RWPE1 (cell line): Measurements from ENCODE around the gene NRG4.
A peak's percentile ranks its signal among the peaks of the same experiment; 100 is the strongest.
"Not testable (repeated sequence)": the region's sequence is repeated elsewhere in the genome, so short reads cannot be mapped to it uniquely, and the experiment has no call there.

Experiments used
- CTCF ChIA-PET: fragments of 350-600 bp; sonication (Branson Sonifier 250); formaldehyde crosslinking; extraction: SDS; loops from one replicate; lab custom pipeline; 2021; lab: Yijun Ruan, JAX
- POLR2A ChIA-PET: fragments of 400-600 bp; formaldehyde crosslinking; extraction: SDS; loops from one replicate; lab custom pipeline; 2020; ENCODE audit warnings: antibody characterized with exemption; ENCODE audit not compliant: low non-redundant PET; lab: Yijun Ruan, JAX
- DNase-seq: peaks from one replicate; pipeline ENCODE4 v3.0.0; 2012; ENCODE audit warnings: low spot score
- H3K27ac ChIP-seq: fragments of 450-650 bp; 2 replicates; pipeline ENCODE4 v1.5.1; 2017
- TF ChIP-seq, protein P1 (sequence below): fragments of 450-650 bp; conservative IDR thresholded peaks from 2 replicates; pipeline ENCODE4 v1.5.1; 2017; ENCODE audit warnings: low read depth, mild to moderate bottlenecking

The NRG4 gene

GRCh38 chr15:76057332-76058000, 45.2 kb upstream of the NRG4 start:
- peak; percentile 45 for DNase-seq
- POLR2A ChIA-PET: no interaction called here
- CTCF ChIA-PET: interaction anchor here (0.6 to 5.2 kb wide), 7 partner anchors 10 to 139 kb away, joined by 3 to 62 read pairs (median 5); no protein-coding TSS in a partner anchor
- no peak overlapping the region for H3K27ac ChIP-seq
- TF ChIP-seq, protein P1, sequence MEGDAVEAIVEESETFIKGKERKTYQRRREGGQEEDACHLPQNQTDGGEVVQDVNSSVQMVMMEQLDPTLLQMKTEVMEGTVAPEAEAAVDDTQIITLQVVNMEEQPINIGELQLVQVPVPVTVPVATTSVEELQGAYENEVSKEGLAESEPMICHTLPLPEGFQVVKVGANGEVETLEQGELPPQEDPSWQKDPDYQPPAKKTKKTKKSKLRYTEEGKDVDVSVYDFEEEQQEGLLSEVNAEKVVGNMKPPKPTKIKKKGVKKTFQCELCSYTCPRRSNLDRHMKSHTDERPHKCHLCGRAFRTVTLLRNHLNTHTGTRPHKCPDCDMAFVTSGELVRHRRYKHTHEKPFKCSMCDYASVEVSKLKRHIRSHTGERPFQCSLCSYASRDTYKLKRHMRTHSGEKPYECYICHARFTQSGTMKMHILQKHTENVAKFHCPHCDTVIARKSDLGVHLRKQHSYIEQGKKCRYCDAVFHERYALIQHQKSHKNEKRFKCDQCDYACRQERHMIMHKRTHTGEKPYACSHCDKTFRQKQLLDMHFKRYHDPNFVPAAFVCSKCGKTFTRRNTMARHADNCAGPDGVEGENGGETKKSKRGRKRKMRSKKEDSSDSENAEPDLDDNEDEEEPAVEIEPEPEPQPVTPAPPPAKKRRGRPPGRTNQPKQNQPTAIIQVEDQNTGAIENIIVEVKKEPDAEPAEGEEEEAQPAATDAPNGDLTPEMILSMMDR: peak; percentile 89

DNA sequence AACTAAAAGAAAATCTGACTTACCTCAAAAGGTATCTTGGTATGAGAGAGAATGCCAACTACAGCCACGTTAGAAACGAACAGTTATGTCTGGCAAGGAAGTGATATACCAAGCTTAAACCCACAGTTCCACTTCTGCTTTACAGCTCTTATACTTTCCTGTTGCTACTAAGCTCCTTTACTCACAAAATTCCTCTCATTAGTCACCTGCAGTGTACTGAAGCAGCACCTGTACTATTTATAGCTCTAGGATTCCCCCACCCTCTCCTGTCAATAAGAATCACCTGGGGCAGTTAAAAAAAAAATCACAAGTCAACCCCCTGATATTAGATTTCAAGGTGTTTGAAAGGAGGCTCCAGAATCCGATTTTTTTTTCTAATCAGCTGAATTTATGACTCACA, 44.7 kb upstream of the NRG4 start:
- no peak overlapping the region for H3K27ac ChIP-seq
- ChIA-PET CTCF (interaction anchor here (0.6 to 5.2 kb wide), 6 partner anchors 9 to 469 kb away, joined by 3 to 62 read pairs (median 4); no protein-coding TSS in a partner anchor), POLR2A (no interaction called here)
- TF ChIP-seq, protein P1: no peak
- DNase-seq: peak; percentile 68

- CTCF ChIA-PET, DNase-seq, H3K27ac ChIP-seq, POLR2A ChIA-PET: not testable (repeated sequence)
Measured at GRCh38 chr15:76054201-76054600, 42.0 kb upstream of the NRG4 start.

- POLR2A ChIA-PET: interaction anchor here (0.7 kb wide), 1 partner anchor 106 kb away, joined by 3 read pairs; no protein-coding TSS in a partner anchor
- CTCF ChIA-PET: no interaction called here
- TF ChIP-seq, protein P1: no peak
- H3K27ac ChIP-seq: no peak overlapping the region
- DNase-seq: peak; percentile 16
Measured at GRCh38 chr15:76038512-76038911, 26.3 kb upstream of the NRG4 start.

DNA sequence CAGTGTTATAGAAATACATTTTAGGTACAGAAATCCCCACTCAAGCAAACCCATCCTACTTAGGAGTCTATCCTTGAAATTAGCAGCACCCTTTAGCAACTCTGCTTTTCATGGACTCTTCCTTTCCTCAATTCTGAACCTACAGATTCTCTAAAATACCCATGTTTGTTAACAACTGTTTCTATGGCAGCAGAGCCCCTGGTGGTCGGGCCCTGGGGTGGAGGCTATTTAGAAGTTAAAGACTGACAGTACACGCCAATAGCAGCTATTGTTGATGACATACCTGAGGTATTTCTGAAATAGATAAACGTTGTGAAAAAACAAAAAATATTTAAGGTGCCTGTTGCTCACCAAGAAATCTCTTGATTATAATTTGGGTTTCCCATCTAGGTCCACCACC, 23.4 kb upstream of the NRG4 start:
- POLR2A ChIA-PET: no interaction called here
- H3K27ac ChIP-seq: no peak overlapping the region
- CTCF ChIA-PET: interaction anchor here (0.6 kb wide), 1 partner anchor 74 kb away, joined by 3 read pairs; no protein-coding TSS in a partner anchor
- DNase-seq: no peak
- TF ChIP-seq, protein P1: no peak

DNA sequence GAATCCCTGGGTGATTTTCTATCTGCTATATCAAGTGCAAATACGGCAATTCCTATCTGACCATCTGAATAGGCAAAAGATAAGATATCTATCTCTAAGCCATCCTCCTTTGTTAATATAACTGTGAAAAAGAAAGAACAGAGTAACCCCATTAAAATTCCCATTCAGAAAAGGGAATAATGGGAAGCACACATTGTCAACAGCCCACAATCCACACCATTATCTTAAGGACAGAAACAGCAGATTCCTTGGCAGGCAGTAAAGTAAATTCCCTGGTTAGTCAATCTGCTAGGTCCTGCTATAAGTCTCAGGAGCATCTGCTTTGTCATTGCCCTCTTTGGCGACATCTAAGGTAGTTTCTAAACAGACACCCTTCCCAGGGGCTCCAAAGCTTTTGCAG, 21.9 kb upstream of the NRG4 start:
- H3K27ac ChIP-seq: no peak overlapping the region
- no peak for DNase-seq
- POLR2A ChIA-PET: no interaction called here
- CTCF ChIA-PET: interaction anchor here (0.6 kb wide), 1 partner anchor 8 kb away, joined by 3 read pairs; no protein-coding TSS in a partner anchor
- TF ChIP-seq, protein P1: no peak

GRCh38 chr15:76033438-76033837, 21.2 kb upstream of the NRG4 start:
- no peak for DNase-seq
- CTCF ChIA-PET: no interaction called here
- TF ChIP-seq, protein P1: no peak
- POLR2A ChIA-PET: no interaction called here
- no peak overlapping the region for H3K27ac ChIP-seq
